Endometrium (tissue), 2 donors: ENCODE data around the gene HTR4.
"Not testable (repeated sequence)": the region's sequence is repeated elsewhere in the genome, so short reads cannot be mapped to it uniquely, and the experiment has no call there.

ENCODE experiments used
- FAIRE-seq: peaks from 2 replicates; lab custom pipeline; 2012; peaks lifted over from hg19 to GRCh38; lab: Jason Lieb, UNC
- donor health status: control.
- donor health status: control.

The HTR4 gene

GRCh38 chr5:148474025-148474511 is 180.3 kb downstream of the HTR4 start:
- no peak for FAIRE-seq

GRCh38 chr5:148471379-148471778 is 182.9 kb downstream of the HTR4 start:
- no peak for FAIRE-seq

DNA sequence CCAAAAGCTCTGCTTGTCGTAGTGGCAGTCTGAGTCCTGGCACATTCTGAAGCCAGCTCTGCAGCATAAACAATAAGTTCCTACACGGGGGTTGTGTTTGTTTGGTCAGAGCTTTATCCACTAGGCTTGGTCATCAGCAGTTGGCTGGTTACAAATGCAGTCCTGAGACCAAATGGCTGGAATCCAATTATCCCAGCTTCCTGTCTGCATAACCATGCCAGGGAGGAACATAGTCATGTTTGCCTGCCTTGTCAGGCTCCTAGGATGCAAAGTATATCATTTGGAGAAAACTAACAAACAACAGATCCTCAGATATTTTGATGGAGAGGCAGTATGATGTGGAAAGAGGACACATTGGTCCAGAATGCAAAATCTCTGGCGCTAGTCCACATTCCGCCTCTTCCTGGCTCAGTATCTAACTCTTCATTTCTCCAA is 184.8 kb downstream of the HTR4 start:
- FAIRE-seq, result no peak

DNA sequence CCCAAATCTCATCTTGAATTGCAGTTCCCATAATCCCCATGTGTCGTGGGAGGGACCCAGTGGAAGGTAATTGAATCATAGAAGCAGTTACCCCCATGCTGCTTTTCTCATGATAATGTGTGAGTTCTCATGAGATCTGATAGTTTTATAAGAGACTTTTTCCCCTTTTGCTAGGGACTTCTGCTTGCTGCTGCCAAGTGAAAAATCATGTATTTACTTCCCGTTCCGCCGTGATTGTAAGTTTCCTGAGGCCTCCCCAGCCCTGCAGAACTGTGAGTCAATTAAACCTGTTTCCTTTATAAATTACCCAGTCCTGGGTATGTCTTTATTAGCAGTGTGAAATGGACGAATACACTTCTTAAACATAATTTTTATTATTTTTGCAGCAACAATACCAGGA is 185.6 kb downstream of the HTR4 start:
- not testable (repeated sequence) for FAIRE-seq

DNA sequence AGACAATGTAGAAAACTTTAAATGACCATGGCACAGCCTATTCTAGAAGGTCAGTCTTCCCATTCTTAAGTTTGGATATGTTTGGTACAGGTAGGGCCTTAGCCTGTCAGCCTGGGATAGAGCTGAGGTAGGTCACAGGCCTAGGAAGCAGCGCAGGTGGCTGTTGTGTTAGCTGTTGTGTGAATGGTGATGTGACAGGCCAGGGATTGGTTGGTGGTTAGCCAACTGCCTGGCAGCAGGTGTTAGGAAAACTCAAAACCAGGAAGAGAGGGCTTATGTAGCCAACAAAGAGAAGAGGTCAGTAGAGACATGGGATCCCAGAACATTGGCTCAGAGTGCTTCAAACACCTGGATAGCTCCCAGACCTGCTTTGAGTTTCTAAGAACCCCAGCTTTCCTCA is 186.4 kb downstream of the HTR4 start:
- FAIRE-seq, result no peak

GRCh38 chr5:148466236-148466580 is 188.1 kb downstream of the HTR4 start:
- no peak for FAIRE-seq

GRCh38 chr5:148465381-148466235 is 188.7 kb downstream of the HTR4 start:
- FAIRE-seq, result no peak

- FAIRE-seq, result no peak
These were observed 194.7 kb downstream of the HTR4 start for GRCh38 chr5:148459669-148460068.

DNA sequence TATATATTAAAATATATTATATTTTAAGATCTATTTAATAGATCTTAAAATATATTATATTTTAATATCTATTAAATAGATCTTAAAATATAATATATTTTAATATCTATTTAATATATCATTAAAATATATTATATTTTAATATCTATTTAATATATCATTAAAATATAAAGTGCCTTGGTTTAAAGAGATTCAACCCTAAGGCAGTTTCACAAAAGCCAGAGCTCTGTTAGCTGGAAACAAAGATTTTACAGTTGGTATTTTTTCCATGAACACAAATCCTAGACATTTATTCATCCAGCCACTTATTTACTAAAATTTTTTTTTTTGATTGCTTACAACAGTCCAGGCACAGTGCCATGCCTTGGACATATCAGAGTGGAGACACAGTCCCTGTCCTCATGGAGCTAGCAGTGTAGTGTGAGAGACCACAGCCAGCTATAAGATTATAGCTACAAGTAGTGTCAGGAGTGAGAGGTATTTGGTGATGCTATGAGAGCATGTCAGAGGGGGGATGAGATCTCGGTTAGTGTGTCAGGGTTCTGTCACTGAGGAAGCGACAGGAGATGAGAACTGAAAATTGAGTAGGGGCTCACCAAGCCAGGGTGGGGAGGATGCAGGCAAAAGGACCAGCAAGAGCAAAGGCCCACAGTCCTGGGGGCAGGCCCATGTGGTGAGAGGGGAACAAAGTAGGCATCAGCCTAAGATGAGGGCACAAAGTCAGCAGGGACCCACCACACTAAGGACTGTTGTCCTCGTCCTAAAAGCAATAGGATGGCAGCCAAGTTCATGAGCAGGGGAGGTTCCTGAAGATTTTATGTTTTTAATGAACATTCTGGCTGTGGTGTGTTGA is 196.1 kb downstream of the HTR4 start:
- no peak for FAIRE-seq

- no peak for FAIRE-seq
These were observed 197.1 kb downstream of the HTR4 start for GRCh38 chr5:148457183-148457620.

GRCh38 chr5:148455185-148455584 is 199.1 kb downstream of the HTR4 start:
- no peak for FAIRE-seq

- FAIRE-seq, result no peak
These were observed 199.8 kb downstream of the HTR4 start for GRCh38 chr5:148454576-148454975.

GRCh38 chr5:148452499-148453193 is 201.7 kb downstream of the HTR4 start:
- no peak for FAIRE-seq

DNA sequence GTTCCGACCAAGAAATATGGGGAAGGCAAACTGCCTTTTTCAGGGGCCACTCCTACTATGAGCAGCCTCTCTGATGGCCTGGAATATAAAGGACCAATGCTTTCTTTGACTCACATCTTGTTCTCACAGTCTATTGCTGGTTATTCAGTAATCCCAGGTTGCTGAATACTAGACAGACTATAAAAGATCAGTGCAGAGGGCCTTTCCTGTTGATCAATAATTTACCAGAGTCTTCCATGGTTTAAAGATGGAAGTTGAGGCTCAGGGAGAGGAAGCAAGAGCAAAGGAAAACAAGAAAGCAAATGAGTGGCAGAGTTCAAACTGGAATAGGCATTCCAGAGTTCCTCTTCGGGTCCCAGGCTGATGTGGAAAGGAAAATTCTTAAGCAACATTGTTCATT is 207.7 kb downstream of the HTR4 start:
- no peak for FAIRE-seq

- no peak for FAIRE-seq
These were observed 208.7 kb downstream of the HTR4 start for GRCh38 chr5:148445578-148445977.

GRCh38 chr5:148443998-148444397 is 210.3 kb downstream of the HTR4 start:
- peak; percentile 90 for FAIRE-seq

DNA sequence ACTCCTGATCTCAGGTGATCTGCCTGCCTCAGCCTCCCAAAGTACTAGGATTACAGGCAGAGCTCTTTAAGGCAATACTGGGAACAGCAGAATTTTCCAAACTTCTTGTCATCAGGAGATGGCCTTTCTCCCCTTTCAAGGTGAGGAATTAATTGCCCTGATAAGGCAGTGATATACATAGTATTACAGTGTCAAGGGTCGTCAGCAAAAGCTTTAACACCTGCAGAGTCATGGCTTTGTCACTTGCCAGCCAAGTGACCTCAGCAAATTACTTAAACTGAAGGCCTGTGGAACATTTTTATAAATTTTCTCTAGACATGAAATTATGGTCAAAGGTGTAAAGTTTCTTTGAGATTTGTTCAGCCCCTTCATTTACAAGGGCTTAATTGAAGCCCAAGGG is 211.1 kb downstream of the HTR4 start:
- FAIRE-seq, result no peak

DNA sequence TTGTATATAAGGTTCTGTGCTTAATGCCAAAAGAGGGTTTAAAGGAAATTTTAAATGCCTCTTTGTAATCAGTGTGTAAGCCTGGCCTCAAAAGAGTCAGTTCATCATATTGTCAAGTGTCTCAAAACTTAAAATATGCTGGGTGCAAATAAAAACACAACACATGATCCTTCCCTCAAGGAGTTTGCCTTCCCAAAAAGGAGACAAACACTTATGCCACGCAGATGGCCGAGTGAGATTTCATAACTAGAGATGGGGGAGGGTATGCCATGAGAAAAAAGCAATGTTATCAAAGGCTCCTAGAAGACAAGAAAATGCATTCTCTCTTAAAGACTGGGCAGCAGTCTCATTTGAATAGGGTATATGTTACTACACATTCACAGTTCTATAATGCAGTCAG is 215.4 kb downstream of the HTR4 start:
- no peak for FAIRE-seq

DNA sequence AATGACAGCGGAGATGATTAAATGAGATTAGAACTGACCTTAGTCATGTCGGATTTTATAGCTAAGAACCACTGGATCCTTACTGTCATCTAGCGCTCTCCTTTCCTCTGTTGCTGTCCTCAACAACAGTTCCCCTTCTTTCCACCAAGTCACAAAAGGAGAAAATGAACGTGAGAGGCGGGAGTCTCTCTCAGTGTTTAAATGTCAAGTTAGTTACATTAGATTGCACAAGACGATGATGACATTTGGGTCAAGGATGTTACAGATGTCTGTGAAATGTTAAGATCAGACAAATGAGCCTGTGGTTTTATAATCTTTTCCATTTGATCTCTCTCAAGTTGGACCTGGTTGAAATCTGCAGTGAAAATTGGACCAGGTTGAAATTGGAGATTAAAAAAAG is 217.1 kb downstream of the HTR4 start:
- FAIRE-seq, result no peak

GRCh38 chr5:148436029-148436428 is 218.3 kb downstream of the HTR4 start:
- no peak for FAIRE-seq

DNA sequence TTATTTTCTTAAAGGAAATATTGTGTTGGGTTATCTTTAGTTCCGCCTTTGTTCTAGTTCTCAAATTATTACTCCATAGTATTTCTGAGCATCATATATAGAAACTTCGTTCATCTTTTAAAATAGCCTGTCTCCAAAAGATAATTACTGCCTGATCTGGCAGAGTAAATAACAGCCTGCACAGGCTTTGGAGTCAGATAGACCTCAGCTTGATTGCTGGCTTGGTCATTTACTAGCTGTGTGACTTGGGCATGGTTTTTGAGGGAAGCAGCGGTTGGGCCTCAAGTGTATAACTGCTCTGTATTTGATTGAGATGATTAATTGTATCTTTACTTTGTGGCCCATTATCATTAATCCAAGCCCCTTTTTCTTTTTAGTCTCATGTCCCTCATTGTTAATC is 220.5 kb downstream of the HTR4 start:
- no peak for FAIRE-seq
